NOMO-1 treated with dmso at 0.1 percent for 144 hours (cell line): ENCODE data around the gene SLC35A2.

Source experiments
- DNase-seq: peaks from one replicate; lab custom pipeline; 2025; ENCODE audit not compliant: unreplicated experiment; lab: John Stamatoyannopoulos, UW

The SLC35A2 gene

DNA sequence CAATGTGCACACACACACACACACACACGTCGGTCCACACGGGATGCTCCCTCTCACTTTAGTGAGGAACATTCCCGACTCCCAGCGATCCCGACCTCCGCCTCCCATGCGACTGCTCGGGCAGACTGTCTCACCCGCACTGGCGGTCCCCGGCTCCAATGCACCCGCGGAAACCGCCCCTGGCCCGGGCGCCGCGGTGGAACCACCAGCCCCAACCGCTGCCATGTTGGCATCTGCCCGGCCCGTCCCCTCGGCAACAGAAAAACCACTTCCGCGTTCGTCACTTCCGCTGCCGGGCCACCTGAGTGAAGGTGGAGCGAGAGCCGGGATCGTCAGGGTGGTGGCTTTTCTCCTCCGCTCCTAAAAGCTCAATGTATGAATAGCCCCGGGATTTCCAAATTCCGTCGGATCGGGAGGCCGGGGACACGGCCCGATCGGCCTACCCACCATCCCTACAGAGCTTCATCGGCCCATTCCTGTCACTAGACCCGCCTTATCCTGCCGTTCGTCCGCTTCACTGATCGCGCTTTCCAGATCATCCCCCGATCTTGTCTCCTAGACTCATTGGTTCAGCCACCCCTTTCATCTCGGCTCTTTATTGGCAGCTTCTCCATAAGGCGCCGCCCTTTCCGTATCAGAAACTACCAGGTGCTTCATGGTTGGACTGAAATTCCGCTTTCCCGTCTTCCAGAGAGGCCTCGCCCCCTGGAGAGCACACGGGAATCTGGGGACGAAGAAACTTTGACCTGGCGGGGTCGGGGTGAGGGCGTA, at the start of gene SLC35A2:
Gene SLC35A2, minus strand, starts transcription at position 235 of the 771 bp plus-strand sequence. Its CDS starts 10 bp downstream, at position 225.
- peak; percentile 48 for DNase-seq

DNA sequence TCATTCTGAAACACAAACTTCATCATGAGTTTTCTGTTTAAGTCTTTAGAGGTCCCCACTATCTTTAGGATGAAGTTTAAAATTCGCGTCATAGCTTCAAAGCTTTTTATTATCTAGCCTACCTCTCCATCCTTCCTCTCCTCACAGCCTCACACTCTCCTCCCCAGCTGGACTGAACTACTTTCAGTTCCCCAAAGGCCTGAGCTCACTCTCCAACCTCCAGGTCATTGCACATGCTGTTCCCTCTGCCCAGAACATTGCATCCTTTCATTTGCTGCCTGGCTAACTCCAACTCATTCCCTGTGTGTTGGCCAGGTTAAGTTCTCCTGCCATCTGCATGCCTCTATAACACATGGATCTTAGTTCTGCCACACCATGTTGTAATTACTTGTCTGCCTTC, 48.8 kb upstream of the SLC35A2 start:
- DNase-seq, result peak; percentile 44

DNA sequence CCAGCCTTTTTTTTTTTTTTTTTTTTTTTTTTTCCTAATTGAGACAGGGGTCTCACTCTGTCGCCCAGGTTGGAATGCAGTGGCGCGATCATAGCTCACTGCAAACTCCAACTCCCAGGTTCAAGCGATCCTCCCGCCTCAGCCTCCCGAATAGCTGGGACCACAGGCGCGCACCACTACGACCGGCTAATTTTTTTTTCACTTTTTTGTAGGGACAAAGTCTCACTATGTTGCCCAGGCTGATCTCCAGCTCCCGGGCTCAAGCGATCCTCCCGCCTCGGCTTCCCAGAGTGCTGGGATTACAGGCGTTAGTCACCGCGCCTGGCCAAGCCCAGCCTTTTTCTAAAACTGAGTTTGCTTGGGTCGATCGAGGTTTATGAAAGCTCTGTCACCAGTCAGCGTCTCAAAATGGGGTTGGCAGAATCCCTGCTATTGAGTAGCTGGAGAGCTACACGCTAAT, 47.2 kb upstream of the SLC35A2 start:
- DNase-seq, result no peak

DNA sequence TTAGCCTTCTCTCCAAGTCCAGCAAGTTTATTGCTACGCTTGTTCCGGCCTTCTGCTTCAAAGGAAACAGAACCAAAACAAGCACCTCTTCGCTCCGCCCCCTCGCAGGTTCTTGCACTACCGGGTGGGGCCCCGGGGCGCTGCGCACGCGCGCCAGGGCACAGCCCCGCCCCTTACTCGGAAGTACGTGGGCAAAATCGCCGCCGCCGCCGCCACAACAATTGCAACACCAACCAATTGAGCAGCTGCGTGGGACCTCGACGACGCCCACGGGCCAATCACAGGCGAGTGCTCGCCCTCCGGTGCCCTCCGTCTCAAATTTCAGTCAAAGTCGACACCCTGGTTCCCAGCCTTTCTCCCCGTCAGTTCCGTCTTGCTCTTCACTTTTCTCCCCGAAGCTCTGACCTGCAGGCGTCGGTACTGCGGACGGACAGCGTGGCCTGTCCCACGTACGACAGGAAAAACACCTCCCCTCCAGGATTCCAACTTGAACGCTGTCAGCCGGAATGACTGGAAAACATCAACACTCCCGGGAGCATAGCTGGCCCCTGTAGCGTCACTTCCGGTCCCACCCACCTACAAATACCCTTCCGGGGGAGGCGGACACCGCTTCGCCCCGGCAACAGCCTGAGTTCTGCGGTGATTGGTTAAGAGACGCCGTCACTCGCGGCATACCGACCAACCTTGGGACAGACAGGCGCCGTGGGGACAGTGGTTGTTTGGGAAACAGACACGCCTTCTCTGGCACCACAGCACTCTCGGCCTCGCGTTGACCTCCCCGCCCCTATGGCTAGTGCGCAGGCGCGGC, 46.6 kb upstream of the SLC35A2 start:
- DNase-seq, result peak; percentile 88

DNA sequence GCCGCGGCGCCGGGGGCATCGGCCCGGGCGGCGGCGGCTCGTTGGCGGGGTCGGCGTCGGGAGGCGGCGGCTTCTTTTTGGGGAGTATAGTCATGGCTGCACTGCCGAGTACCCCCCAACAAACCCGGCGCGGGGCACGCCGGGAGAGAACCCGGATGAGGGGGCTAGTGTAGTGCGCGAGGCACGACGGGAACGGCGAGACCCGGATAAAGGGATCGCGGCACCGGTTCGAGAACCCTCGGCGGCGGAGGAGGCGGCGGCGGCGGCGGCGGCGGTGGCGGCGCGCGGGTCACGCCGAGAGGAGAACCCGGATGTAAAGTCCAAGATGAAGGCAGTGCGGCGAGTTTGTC, 46.0 kb upstream of the SLC35A2 start, which contains the start of gene OTUD5:
Gene OTUD5, minus strand, starts transcription at position 131 of the 350 bp plus-strand sequence. Its CDS starts 37 bp downstream, at position 94.
- DNase-seq, result peak; percentile 35

DNA sequence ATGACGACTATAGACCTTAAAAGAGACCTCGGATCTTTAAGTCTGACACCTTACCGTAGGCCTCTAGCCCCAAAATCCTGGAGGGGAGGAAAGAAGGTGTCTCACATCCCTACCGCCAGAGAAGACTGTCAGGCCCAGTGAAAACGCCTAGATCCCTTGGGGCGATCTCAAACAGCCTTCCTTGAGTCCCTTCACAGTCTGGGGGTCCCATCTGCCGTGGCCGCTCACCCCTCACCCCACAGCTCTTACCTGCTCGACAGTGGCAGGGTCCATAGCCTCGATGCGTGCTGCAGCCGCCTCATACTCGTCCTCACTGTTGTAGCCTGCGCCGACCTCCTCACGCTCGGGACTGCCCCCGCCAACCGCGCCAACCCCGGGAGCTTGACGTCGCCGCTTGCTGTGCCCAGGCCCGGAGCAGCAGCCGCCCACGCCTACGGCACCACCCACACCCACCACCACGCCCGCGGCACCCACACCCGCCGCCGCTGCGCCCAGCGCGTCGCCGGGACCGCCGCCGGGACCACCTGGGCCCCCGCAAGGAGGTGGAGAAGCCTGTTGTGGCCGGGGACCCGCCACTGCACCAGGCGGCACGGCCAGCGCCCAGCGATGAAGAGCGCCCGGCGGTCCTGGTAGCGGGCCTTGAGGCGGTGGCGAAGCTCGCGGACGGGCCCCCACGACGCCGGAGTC, 45.4 kb upstream of the SLC35A2 start:
- no peak for DNase-seq

DNA sequence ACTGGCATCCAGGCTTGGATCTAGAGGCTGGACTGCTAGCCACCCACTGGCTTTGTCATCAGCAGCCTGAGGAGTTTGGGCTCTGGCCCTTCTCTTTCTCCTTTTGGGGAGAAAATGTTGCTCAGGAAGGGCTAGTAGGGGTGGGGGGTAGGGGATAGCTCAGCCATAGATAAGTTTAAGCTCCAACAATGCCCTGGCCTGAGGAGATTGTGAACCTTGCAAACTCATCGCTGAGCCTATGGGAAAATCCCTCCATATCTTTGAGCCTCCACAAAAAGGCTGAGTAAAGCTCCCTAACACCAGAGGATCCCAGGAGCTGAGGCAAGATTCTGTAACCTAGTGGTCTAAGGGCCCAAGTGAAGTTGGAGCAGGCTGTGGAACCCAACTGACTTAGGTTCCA, 37.1 kb upstream of the SLC35A2 start:
- no peak for DNase-seq

DNA sequence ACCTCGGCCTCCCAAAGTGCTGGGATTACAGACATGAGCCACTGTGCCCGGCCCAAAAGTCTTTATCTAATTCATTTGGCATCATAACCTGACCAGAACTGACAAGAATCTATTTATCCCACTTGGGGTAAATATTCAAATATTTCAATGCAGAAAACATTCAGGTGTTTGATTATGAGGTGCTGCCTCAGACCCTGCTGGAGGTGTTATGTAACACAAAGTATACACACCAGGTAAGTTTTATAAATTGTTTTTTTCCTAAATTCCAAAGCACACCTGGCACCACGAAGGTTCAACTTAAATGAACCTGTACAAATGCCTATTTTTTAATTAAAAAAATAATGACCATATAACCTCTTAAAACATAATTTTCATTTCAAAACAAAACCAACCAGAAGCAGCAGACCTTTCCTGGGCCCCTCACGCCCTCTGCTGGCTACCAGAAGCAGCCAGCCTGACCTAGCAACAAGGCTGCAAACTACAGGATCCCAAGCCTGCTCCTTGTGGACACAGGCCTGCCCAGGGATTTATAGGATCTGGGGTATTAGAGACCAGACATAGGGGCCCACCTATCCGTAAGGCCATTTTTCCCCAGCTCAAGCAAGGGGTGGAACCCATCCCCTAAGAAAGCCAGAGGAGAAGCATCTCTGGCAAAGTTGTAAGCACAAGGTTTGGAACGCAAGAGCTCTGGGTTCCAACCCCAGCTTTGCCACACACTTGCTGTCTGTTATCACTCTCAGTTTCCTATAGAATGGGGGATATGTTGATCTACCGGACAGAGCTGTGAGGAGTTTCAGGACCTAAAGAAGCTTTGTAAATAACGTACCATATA, 34.3 kb upstream of the SLC35A2 start:
- no peak for DNase-seq

DNA sequence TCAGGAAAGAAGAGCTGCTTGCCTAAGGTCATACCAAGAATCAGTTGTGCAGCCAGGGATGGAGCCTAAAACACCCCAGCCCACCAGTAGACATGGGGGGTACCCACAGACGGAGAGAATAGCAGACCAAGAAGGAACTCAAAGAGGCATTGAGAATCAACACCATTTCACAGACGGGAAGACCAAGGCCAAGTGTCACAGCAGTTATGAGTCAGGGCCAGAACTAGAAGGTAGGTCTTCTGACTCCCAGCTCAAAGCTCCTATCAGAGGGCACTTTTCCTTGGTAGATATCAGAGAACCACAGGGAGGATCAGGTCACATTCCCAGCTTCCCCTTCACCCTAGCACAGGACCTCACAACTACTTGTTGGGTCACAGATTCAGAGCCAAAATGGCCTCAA, 31.4 kb upstream of the SLC35A2 start:
- no peak for DNase-seq

DNA sequence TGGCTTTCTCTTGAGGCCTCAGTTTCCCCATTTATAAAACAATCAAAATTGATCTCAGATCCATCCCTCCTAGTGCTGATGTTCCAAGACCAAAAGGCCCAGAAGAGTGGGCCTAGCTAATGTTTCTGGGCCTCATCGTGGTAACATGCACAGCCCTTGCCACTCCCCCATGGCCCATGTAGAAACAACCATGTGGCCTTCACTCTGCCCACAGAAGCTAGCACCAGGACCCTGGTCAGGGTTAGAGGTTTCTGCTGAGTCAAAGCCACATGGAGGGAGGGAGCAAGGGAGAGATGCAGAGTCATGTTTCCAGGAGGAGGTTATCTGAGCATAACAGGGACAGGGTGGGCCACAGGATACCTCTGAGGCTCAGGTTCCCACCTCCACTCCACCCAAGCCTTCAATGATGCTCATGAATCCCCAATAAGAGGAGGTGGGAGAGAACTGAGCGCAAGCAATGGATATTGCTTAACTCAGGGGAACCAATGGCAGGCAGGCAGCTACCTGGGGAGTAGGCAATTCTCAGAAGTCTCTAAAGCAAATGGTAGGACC, 29.0 kb upstream of the SLC35A2 start:
- no peak for DNase-seq

DNA sequence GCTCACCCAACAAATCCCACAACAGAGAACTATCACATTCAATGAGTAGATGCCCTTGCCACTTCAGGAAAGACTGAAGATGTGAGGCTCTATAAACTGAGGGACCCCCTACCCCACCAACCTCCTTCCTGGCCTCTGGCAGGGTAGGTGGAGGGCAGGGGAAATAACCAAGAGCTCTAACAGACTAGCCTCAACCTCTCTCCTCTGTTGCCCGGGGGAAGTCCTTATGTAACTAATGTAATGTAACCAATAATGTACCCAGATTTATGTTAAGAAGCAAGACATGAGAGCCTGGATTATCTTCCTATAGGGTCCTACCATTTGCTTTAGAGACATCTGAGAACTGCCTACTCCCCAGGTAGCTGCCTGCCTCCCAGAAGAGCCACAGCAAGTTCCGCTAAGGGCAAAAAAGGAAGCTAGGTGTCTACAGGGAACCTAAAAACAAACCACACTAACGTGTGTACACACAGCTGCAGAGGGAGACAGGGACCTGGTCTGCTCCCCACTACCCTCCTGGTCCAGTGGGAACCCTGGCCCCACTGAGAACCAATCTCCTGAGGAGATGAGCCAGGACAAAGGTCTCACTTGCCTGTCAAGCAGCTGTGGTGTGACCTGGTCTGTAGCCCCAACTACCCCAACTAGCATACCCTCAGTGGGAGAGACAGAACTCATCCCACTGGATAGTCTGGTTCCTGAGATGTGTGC, 28.2 kb upstream of the SLC35A2 start:
- no peak for DNase-seq

DNA sequence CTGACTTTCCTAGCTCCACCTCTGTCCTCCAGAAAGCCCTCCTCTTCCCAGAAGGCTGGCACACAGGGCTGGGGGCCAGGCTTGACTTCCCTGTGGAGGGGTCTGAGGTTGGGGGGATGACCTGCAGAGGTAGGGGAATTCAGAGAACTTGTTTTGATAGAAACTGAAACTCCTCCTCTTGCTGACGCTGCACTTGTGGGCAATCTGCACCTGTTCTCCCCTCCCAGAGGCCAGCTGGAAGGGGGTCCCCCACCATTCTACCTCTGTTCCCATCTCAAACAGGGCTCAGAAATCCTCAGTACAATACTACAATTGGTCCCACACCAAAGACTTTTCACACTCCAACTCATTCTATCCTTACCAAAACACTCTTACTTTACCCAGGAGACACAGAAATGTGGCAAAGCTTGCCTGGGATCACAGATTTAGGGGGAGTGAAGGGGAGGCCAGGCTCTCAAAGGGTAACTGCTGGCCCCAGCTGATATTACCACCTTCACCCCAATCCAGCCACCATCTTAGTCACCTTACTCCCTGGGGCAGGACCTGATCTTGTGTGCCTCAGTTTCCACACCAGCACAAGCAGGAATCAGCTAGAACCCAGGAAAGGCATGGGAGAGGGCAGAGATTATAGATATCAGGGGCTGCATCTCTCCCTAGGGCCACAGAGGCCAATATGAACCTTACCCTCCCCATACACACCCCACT, 27.4 kb upstream of the SLC35A2 start:
- DNase-seq, result no peak

DNA sequence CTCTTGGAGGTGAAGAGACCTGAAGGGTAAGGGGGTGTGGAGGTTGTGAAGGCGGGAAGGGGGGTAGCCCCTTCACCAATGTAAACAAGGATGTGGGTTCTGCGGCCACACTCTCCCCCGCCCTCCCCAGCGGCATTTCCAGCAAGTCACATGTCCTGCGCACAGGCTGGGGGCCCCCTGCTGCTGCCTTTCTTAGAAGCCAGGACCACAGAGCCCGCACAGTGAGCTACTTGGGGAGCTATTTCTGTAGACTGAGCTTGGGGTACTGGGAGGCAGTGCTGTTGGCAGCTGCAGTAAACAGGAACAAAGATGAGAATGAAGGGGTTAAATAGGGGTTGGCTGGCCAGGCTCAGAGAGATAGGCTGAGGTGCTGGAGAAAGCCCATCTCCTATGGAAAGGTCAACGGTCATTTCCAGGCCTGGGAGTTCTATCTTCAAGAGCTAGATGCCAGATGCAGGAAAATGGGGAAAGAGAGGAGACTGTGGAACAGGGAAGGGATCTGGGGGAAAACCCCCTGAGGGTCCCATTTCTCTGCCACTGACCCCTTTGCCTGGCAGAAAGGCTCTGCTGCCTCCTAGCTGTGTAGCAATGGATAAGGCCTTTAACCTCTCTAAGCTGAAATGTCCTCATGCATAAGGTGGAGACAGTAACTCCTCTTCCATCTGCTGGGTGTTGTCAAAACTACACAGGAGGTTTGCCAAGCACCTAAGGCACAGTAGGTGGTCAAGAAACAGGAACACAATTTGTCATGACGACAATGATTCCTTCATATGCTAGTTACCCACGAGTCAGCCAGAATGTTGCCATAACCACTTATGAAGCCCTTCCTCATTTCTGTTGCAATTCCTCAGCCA, 25.8 kb upstream of the SLC35A2 start:
- DNase-seq, result peak; percentile 40

DNA sequence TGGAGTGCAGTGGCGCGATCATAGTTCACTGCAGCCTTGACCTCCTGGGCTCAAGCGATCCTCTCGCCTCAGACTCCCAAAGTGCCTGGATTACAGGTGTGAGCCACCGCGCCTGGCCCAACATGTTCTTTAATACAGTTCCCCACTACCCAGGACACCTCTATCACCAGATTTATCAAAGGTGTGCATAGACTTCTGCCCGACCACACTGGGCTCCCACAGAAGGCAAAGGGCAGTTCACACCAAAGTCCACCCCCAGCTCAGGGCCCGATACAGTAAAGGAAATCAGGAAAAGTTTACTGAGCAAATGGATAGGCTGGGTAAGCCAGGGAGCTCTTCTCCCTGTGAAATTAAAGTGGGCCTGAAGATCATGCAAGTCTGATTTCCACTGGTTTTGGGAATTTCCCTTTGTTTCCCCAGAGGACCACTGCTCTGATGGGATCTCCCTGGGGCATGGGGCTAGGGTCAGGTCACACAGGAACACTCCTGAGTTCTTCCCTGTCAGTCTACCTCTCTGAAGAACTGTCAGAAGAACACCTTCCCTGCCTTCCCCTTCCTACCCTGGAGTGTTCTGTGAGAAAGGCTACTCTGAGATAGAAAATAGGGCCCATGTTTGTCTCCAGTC, 25.1 kb upstream of the SLC35A2 start:
- DNase-seq, result no peak

DNA sequence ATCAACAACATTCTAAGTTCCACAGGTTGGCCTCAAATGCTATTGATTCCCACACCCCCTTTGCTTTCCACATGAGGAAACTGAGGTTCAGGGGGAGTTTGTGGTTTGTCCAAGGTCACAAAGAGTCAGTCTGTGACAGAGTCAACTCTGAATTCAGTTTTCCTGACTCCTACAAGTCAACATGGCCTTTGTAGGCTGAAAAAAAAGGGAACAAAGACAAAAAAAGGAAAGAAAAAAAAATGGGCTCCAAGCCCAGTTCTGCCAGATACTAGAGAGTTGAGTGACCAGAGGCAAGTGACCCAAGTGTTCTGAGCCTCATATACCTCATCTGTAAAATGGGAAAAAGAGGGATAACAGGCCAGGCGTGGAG, 23.8 kb upstream of the SLC35A2 start:
- no peak for DNase-seq

DNA sequence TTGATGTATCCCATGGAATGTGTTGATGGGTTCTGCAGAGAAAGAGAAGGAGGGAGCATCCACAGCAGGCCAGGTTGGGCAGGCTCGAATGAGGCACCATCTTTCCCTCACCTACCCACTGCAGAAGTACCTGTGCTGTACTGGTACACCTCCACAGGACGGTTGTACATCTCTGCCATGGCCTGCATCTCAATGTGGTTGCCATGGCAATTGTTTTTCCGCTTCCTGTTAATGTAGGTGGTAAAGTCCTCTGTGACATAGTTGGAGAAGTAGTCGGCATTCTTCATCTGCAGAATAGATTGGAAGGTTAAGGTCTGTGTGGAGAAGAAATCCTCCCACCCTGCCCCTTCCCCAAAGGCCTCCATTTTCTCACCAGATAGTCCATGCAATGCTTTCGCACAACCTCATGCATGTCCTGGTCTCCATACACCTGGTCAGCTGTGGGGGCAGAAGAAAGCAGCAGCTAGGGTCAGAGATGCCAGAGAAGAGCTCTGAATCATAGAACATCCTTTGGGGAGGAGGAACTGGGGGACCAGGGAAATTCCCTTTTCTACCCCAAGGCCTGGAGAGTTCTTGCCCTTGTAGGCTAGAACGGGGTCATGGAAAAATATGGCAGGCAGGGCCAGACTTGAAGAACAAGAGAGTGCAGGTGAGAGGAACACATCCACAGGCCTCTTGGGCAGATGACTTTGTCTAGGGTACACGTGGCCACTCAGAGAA, 23.3 kb upstream of the SLC35A2 start:
- no peak for DNase-seq

DNA sequence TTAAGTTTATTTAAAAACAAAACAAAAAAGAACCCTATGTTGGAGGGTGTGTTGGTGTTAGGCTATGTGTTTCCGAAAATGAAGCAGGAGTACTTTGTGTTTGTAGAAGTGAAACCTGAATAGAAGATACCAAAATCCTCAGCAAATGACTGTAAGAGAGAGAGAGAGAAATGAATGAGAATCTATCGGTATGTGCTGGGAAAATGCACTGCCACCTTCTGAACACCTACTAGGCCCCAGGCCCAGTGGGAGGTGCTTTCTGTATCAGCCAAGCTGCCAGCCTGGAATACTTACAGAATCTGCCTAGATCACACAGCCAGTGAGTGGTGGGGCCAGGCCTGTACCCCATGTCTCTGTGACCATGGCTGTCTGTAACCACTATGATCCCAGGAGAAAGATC, 22.3 kb upstream of the SLC35A2 start:
- DNase-seq, result no peak
